ENCODE measurements around the gene MED17. TPM values are rescaled to one million over a fixed set of nuclear protein-coding genes. Genes with fewer than 3 reads are reported as not detected.

MED17 gene
- total RNA-seq, 1 donor from 2014 or later, result 55.8 TPM

GRCh38 chr11:93831343-93832127 lies 47.5 kb downstream of the MED17 start:
- no peak overlapping the region for H3K27ac Mint-ChIP-seq
- H3K36me3 Mint-ChIP-seq (ENCODE audit: low read depth), result no peaks in the 10 kb centered on the region
- intact Hi-C loops (cut with micrococcal nuclease), result no loop called here
- H3K27me3 Mint-ChIP-seq (ENCODE audit: insufficient read depth), result peaks cover 3% of the 10 kb centered on the region
- no peak overlapping the region for H3K4me3 Mint-ChIP-seq
- no peaks in the 10 kb centered on the region for H3K9me3 Mint-ChIP-seq
- DNase-seq (ENCODE audit: low spot score), result no peak
- H3K4me1 Mint-ChIP-seq (ENCODE audit: low read depth), result no peaks in the 10 kb centered on the region

DNA sequence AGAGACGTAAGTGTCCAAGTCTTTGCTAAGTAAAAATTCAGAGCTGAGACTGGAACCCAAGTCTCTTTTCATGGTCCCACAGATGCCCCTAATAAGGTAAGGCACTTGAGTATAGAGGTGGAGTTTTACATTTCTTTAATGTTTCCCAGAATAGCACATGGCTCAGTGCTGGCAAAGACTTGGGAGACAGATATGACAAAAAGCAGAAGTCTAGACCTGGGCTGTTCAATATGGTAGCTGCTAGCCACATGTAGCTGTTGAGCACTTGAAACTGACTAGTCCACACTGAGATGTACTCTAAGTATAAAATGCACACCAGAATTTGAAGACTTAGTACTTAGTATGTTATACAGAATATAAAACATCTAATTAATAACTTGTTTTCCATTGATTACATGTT lies 48.7 kb downstream of the MED17 start:
- Mint-ChIP-seq H3K4me1 (ENCODE audit: low read depth) (no peaks in the 10 kb centered on the region), H3K27me3 (ENCODE audit: insufficient read depth) (peaks cover 3% of the 10 kb centered on the region), H3K4me3 (no peak overlapping the region), H3K9me3 (no peaks in the 10 kb centered on the region), H3K36me3 (ENCODE audit: low read depth) (no peaks in the 10 kb centered on the region), H3K27ac (no peak overlapping the region)
- intact Hi-C loops (cut with micrococcal nuclease), result no loop called here
- no peak for DNase-seq (ENCODE audit: low spot score)

DNA sequence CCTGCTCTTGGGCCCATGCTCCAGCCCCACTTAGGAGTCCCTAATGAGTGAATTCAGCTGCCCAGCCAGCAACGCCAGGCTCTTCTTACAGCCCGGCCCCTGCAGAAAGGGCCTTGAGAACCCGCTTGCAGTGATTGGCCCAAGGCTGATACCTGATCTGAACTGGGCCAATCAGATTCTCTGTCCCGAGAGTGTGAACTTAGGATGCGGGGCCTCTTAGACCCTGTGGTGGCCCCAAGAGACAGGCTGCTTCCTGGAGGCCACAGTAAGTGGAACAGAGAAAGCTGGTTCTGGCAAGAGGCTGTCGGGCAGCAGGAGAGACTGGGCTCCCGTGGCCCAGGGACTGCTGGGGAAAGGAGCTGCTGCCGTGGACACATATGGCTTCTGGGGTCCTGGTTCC lies 54.9 kb downstream of the MED17 start:
- intact Hi-C loops (cut with micrococcal nuclease), result no loop called here
- no peaks in the 10 kb centered on the region for H3K36me3 Mint-ChIP-seq (ENCODE audit: low read depth)
- H3K4me1 Mint-ChIP-seq (ENCODE audit: low read depth), result no peaks in the 10 kb centered on the region
- no peak for DNase-seq (ENCODE audit: low spot score)
- H3K9me3 Mint-ChIP-seq, result no peaks in the 10 kb centered on the region
- H3K27me3 Mint-ChIP-seq (ENCODE audit: insufficient read depth), result peaks cover 4% of the 10 kb centered on the region
- no peak overlapping the region for H3K27ac Mint-ChIP-seq
- no peak overlapping the region for H3K4me3 Mint-ChIP-seq

GRCh38 chr11:93840180-93840579 lies 56.1 kb downstream of the MED17 start:
- H3K27me3 Mint-ChIP-seq (ENCODE audit: insufficient read depth), result peaks cover 4% of the 10 kb centered on the region
- no peaks in the 10 kb centered on the region for H3K4me1 Mint-ChIP-seq (ENCODE audit: low read depth)
- no peak overlapping the region for H3K4me3 Mint-ChIP-seq
- no peaks in the 10 kb centered on the region for H3K36me3 Mint-ChIP-seq (ENCODE audit: low read depth)
- no peak overlapping the region for H3K27ac Mint-ChIP-seq
- intact Hi-C loops (cut with micrococcal nuclease), result no loop called here
- H3K9me3 Mint-ChIP-seq, result no peaks in the 10 kb centered on the region
- DNase-seq (ENCODE audit: low spot score), result no peak

- H3K36me3 Mint-ChIP-seq (ENCODE audit: low read depth), result no peaks in the 10 kb centered on the region
- no peaks in the 10 kb centered on the region for H3K4me1 Mint-ChIP-seq (ENCODE audit: low read depth)
- intact Hi-C loops (cut with micrococcal nuclease), result no loop called here
- H3K27me3 Mint-ChIP-seq (ENCODE audit: insufficient read depth), result peaks cover 4% of the 10 kb centered on the region
- no peaks in the 10 kb centered on the region for H3K9me3 Mint-ChIP-seq
- H3K27ac Mint-ChIP-seq, result no peak overlapping the region
- no peak overlapping the region for H3K4me3 Mint-ChIP-seq
- DNase-seq (ENCODE audit: low spot score), result no peak
These were observed 56.9 kb downstream of the MED17 start for GRCh38 chr11:93840981-93841380.

GRCh38 chr11:93841446-93841845 lies 57.4 kb downstream of the MED17 start:
- DNase-seq (ENCODE audit: low spot score), result no peak
- Mint-ChIP-seq H3K4me1 (ENCODE audit: low read depth) (no peaks in the 10 kb centered on the region), H3K4me3 (no peak overlapping the region), H3K36me3 (ENCODE audit: low read depth) (no peaks in the 10 kb centered on the region), H3K9me3 (no peaks in the 10 kb centered on the region), H3K27me3 (ENCODE audit: insufficient read depth) (peaks cover 4% of the 10 kb centered on the region), H3K27ac (no peak overlapping the region)
- intact Hi-C loops (cut with micrococcal nuclease), result no loop called here

DNA sequence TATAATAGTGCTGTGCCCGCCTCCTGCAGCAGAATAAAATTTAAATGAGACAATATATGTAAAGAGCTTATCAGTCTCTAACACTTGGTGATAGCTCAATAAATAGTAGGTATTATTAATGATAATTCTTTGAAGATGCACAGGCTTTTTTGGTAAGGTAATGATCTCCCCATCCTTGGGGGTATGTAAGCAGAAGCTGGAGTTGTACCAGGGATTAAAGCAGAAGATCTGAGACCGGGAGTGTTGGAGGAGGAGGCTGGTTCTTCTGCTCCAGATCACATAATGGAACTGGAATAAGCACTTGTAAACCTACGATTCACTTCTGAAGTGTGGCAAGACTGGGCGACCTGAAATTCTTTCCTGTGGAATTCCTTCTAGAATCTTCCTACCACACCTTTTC lies 58.0 kb downstream of the MED17 start:
- H3K27me3 Mint-ChIP-seq (ENCODE audit: insufficient read depth), result peaks cover 4% of the 10 kb centered on the region
- H3K4me3 Mint-ChIP-seq, result no peak overlapping the region
- no peaks in the 10 kb centered on the region for H3K9me3 Mint-ChIP-seq
- no peaks in the 10 kb centered on the region for H3K36me3 Mint-ChIP-seq (ENCODE audit: low read depth)
- H3K4me1 Mint-ChIP-seq (ENCODE audit: low read depth), result no peaks in the 10 kb centered on the region
- no peak overlapping the region for H3K27ac Mint-ChIP-seq
- no peak for DNase-seq (ENCODE audit: low spot score)
- intact Hi-C loops (cut with micrococcal nuclease), result no loop called here

DNA sequence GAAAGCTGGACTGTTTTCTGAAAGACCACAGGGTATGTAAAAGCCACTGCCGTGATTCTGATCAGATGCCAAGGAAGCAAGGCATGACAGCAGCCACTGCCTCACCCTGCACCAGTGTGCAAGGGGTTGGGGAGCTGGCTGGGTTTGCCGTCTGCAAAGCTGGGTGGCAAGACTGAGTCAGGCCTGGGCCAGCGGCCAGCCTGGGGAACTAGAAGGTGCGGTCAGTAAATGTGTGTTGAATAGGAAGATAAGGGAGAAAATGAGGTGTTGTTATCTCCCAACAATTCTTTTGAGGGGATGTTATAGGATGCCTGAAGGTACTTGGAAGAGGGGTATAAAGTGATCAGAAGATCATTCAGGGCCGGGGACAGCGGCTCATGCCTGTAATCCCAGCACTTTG lies 58.4 kb downstream of the MED17 start:
- Mint-ChIP-seq H3K27me3 (ENCODE audit: insufficient read depth) (peaks cover 4% of the 10 kb centered on the region), H3K4me1 (ENCODE audit: low read depth) (no peaks in the 10 kb centered on the region), H3K36me3 (ENCODE audit: low read depth) (no peaks in the 10 kb centered on the region), H3K4me3 (no peak overlapping the region), H3K9me3 (no peaks in the 10 kb centered on the region), H3K27ac (no peak overlapping the region)
- intact Hi-C loops (cut with micrococcal nuclease), result no loop called here
- no peak for DNase-seq (ENCODE audit: low spot score)

- no peak for DNase-seq (ENCODE audit: low spot score)
- peaks cover 8% of the 10 kb centered on the region for H3K27me3 Mint-ChIP-seq (ENCODE audit: insufficient read depth)
- intact Hi-C loops (cut with micrococcal nuclease), result no loop called here
- no peaks in the 10 kb centered on the region for H3K9me3 Mint-ChIP-seq
- H3K4me1 Mint-ChIP-seq (ENCODE audit: low read depth), result no peaks in the 10 kb centered on the region
- no peak overlapping the region for H3K4me3 Mint-ChIP-seq
- no peaks in the 10 kb centered on the region for H3K36me3 Mint-ChIP-seq (ENCODE audit: low read depth)
- H3K27ac Mint-ChIP-seq, result no peak overlapping the region
These were observed 59.8 kb downstream of the MED17 start for GRCh38 chr11:93843906-93844305.

DNA sequence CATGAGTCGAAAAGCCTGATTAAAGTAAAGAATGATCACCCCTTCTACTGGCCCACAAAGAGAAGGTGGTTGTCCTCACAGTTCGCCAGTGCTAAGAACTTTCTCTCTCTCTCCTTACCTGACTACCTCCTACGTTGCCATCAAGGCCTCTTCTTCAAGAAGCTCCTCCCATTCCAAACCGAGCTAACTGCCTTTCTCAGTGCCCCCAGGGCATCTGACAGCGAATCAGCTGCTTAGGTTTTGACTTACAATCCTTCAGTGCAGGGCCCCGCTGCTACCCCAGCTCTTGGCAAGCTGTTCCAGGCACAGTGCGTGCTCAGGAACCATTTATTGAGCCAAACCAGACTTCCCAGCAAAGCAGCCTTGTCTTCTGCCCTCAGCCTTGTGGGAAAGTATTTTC lies 60.5 kb downstream of the MED17 start:
- no peak overlapping the region for H3K27ac Mint-ChIP-seq
- H3K4me3 Mint-ChIP-seq, result no peak overlapping the region
- DNase-seq (ENCODE audit: low spot score), result no peak
- H3K9me3 Mint-ChIP-seq, result no peaks in the 10 kb centered on the region
- no peaks in the 10 kb centered on the region for H3K4me1 Mint-ChIP-seq (ENCODE audit: low read depth)
- intact Hi-C loops (cut with micrococcal nuclease), result no loop called here
- peaks cover 14% of the 10 kb centered on the region for H3K27me3 Mint-ChIP-seq (ENCODE audit: insufficient read depth)
- no peaks in the 10 kb centered on the region for H3K36me3 Mint-ChIP-seq (ENCODE audit: low read depth)

- no peak for DNase-seq (ENCODE audit: low spot score)
- no peak overlapping the region for H3K27ac Mint-ChIP-seq
- H3K4me1 Mint-ChIP-seq (ENCODE audit: low read depth), result no peaks in the 10 kb centered on the region
- H3K4me3 Mint-ChIP-seq, result no peak overlapping the region
- H3K9me3 Mint-ChIP-seq, result no peaks in the 10 kb centered on the region
- no peaks in the 10 kb centered on the region for H3K36me3 Mint-ChIP-seq (ENCODE audit: low read depth)
- intact Hi-C loops (cut with micrococcal nuclease), result no loop called here
- peaks cover 16% of the 10 kb centered on the region for H3K27me3 Mint-ChIP-seq (ENCODE audit: insufficient read depth)
These were observed 61.4 kb downstream of the MED17 start for GRCh38 chr11:93845181-93846092.

- peaks cover 22% of the 10 kb centered on the region for H3K27me3 Mint-ChIP-seq (ENCODE audit: insufficient read depth)
- H3K4me1 Mint-ChIP-seq (ENCODE audit: low read depth), result no peaks in the 10 kb centered on the region
- H3K36me3 Mint-ChIP-seq (ENCODE audit: low read depth), result no peaks in the 10 kb centered on the region
- H3K4me3 Mint-ChIP-seq, result no peak overlapping the region
- no peak overlapping the region for H3K27ac Mint-ChIP-seq
- no peak for DNase-seq (ENCODE audit: low spot score)
- no peaks in the 10 kb centered on the region for H3K9me3 Mint-ChIP-seq
- intact Hi-C loops (cut with micrococcal nuclease), result no loop called here
These were observed 62.3 kb downstream of the MED17 start for GRCh38 chr11:93846411-93846810.

DNA sequence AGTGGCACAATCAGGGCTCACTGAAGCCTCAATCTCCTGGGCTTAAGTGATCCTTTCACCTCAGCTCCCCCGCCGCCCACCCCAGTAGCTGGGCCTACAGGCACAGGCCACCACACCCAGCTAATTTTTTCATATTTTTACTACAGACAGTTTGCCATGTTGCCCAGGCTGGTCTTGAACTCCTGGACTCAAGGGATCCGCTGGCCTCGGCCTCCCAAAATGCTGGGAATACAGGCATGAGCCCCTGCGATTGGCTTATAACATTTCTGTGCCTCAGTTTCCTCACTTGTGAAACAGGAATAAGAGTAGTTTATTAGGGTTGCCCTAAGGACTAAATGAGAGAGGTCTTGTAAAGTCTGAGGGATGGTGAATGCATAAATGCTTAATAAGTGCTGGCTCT lies 65.1 kb downstream of the MED17 start:
- no peak for DNase-seq (ENCODE audit: low spot score)
- H3K27me3 Mint-ChIP-seq (ENCODE audit: insufficient read depth), result peaks cover 29% of the 10 kb centered on the region
- intact Hi-C loops (cut with micrococcal nuclease), result no loop called here
- no peak overlapping the region for H3K27ac Mint-ChIP-seq
- H3K4me3 Mint-ChIP-seq, result no peak overlapping the region
- H3K9me3 Mint-ChIP-seq, result no peaks in the 10 kb centered on the region
- H3K4me1 Mint-ChIP-seq (ENCODE audit: low read depth), result no peaks in the 10 kb centered on the region
- H3K36me3 Mint-ChIP-seq (ENCODE audit: low read depth), result no peaks in the 10 kb centered on the region

Measured in activated T-helper 1 cell treated with anti-CD3 and anti-CD28 coated beads, Interleukin-12 subunit alpha, Interleukin-12 subunit beta, Interleukin-2, Interleukin-4 antibody, amounts not matched to agents 30 ng/mL and 10 ng/mL and 1 ng/mL, durations not matched to agents 14 hours and 24 hours and 36 hours (primary cell).